ENCODE measurements around the gene PLAC8L1. TPM values are rescaled to one million over a fixed set of nuclear protein-coding genes. Genes with fewer than 3 reads are reported as not detected.
A peak's percentile ranks its signal among the peaks of the same experiment; 100 is the strongest.

The PLAC8L1 gene
- total RNA-seq, 1 experiment from 2014 or later = 0.77 TPM

- no peak for TF ChIP-seq ATF2 (CRISPR knock-in tag; IDR thresholded peaks at IDR 0.05; ENCODE audit: borderline replicate concordance, low read depth)
- no peak for TF ChIP-seq ZNF317 (CRISPR knock-in tag; IDR thresholded peaks at IDR 0.05; ENCODE audit: borderline replicate concordance, low read depth)
Measured at GRCh38 chr5:146078566-146078965, 26.8 kb downstream of the PLAC8L1 start (continued).

- Mint-ChIP-seq H3K4me1 (peaks cover 76% of the 10 kb centered on the region), H3K9me3 (no peaks in the 10 kb centered on the region), H3K27ac (no peak overlapping the region), H3K36me3 (no peaks in the 10 kb centered on the region), H3K4me3 (peak overlapping the region; percentile 29; the same call in 1 of the 2 replicates), H3K27me3 (ENCODE audit: low read depth) (peaks cover 70% of the 10 kb centered on the region)
- TF ChIP-seq SOX15 (CRISPR knock-in tag; IDR thresholded peaks at IDR 0.05) (no peak), FOXK1 (CRISPR knock-in tag; IDR thresholded peaks at IDR 0.05) (0 out of 2 replicates have a peak, but pooled peaks have one; percentile 10)
- DNase-seq (ENCODE audit: low spot score) = peak; percentile 32
- ChIA-PET CTCF (interaction anchor here (1.1 kb wide), 1 partner anchor 23 kb away, joined by 4 read pairs; no protein-coding TSS in a partner anchor), POLR2A (no interaction called here)
- peak; percentile 54 for ATAC-seq
Measured at GRCh38 chr5:146076455-146076854, 28.9 kb downstream of the PLAC8L1 start.

GRCh38 chr5:146076028-146076427, 29.3 kb downstream of the PLAC8L1 start:
- no peak for DNase-seq (ENCODE audit: low spot score)
- POLR2A ChIA-PET = no interaction called here
- Mint-ChIP-seq H3K4me3 (peak overlapping the region; percentile 29), H3K27me3 (ENCODE audit: low read depth) (peaks cover 70% of the 10 kb centered on the region), H3K36me3 (no peaks in the 10 kb centered on the region), H3K4me1 (peaks cover 80% of the 10 kb centered on the region), H3K27ac (peak overlapping the region; percentile 5; the same call in 1 of the 2 replicates), H3K9me3 (no peaks in the 10 kb centered on the region)
- TF ChIP-seq MAX (CRISPR knock-in tag; IDR thresholded peaks at IDR 0.05) = no peak
- 0 out of 2 replicates have a peak, but pooled peaks have one; percentile 26 for TF ChIP-seq FOXK1 (CRISPR knock-in tag; IDR thresholded peaks at IDR 0.05)
- peak; percentile 60; the same call in 1 of the 2 replicates for TF ChIP-seq ETV6 (CRISPR knock-in tag; IDR thresholded peaks at IDR 0.05)
- CTCF ChIA-PET = interaction anchor here (0.6 to 1.1 kb wide), 3 partner anchors 24 to 188 kb away, joined by 3 to 4 read pairs (median 4); no protein-coding TSS in a partner anchor
- ATAC-seq = peak; percentile 15

- TF ChIP-seq ZNF232 (CRISPR knock-in tag; IDR thresholded peaks at IDR 0.05) (no peak), NFATC4 (CRISPR knock-in tag; IDR thresholded peaks at IDR 0.05) (no peak), CBFB (CRISPR knock-in tag; IDR thresholded peaks at IDR 0.05; ENCODE audit: low read depth) (no peak), ERG (CRISPR knock-in tag; IDR thresholded peaks at IDR 0.05) (no peak), NFE2L1 (CRISPR knock-in tag; IDR thresholded peaks at IDR 0.05) (no peak), ETV6 (CRISPR knock-in tag; IDR thresholded peaks at IDR 0.05) (0 out of 2 replicates have a peak, but pooled peaks have one; percentile 13), ZMAT4 (CRISPR knock-in tag; IDR thresholded peaks at IDR 0.05) (0 out of 2 replicates have a peak, but pooled peaks have one; percentile 29)
- Mint-ChIP-seq H3K27me3 (ENCODE audit: low read depth) (peaks cover 91% of the 10 kb centered on the region), H3K4me1 (peaks cover 64% of the 10 kb centered on the region), H3K36me3 (no peaks in the 10 kb centered on the region), H3K9me3 (no peaks in the 10 kb centered on the region), H3K4me3 (peak overlapping the region; percentile 54), H3K27ac (peak overlapping the region; percentile 52)
- POLR2A ChIA-PET = interaction anchor here (0.6 kb wide), 1 partner anchor 144 kb away, joined by 3 read pairs; no protein-coding TSS in a partner anchor
- ATAC-seq (peak; percentile 21), DNase-seq (ENCODE audit: low spot score) (peak; percentile 49)
- CTCF ChIA-PET = interaction anchor here (0.6 to 1.5 kb wide), 5 partner anchors 13 to 92 kb away, joined by 3 read pairs; no protein-coding TSS in a partner anchor
Measured at GRCh38 chr5:146073239-146073900, 32.0 kb downstream of the PLAC8L1 start.

GRCh38 chr5:146072595-146072994, 32.8 kb downstream of the PLAC8L1 start:
- Mint-ChIP-seq H3K36me3 (no peaks in the 10 kb centered on the region), H3K27me3 (ENCODE audit: low read depth) (peaks cover 92% of the 10 kb centered on the region), H3K4me1 (peaks cover 56% of the 10 kb centered on the region), H3K4me3 (no peak overlapping the region), H3K27ac (no peak overlapping the region), H3K9me3 (no peaks in the 10 kb centered on the region)
- DNase-seq (ENCODE audit: low spot score) (no peak), ATAC-seq (peak; percentile 43)
- ChIA-PET CTCF (interaction anchor here (1.5 kb wide), 1 partner anchor 58 kb away, joined by 3 read pairs; no protein-coding TSS in a partner anchor), POLR2A (no interaction called here)
- TF ChIP-seq E2F1 (CRISPR knock-in tag; IDR thresholded peaks at IDR 0.05) (no peak), NFATC4 (CRISPR knock-in tag; IDR thresholded peaks at IDR 0.05) (no peak), FOXK1 (CRISPR knock-in tag; IDR thresholded peaks at IDR 0.05) (no peak), SOX15 (CRISPR knock-in tag; IDR thresholded peaks at IDR 0.05) (no peak), CTCF (IDR thresholded peaks at IDR 0.05) (no peak), SMAD3 (CRISPR knock-in tag; IDR thresholded peaks at IDR 0.05; ENCODE audit: borderline replicate concordance) (no peak)
